HG02610 (cell line): ENCODE data around the gene RETREG3.
"Not testable (repeated sequence)": the region's sequence is repeated elsewhere in the genome, so short reads cannot be mapped to it uniquely, and the experiment has no call there.

Experiments
- ATAC-seq: cut with Tn5 transposase; IDR thresholded peaks from one replicate; pipeline ENCODE4 v1.9.1; 2021; ENCODE audit warnings: mild to moderate bottlenecking, moderate library complexity; ENCODE audit not compliant: unreplicated experiment

Gene RETREG3

GRCh38 chr17:42609182-42609813 lies at the start of gene RETREG3, which contains the start of gene TUBG1:
Gene RETREG3 (minus strand): TSS chr17:42609374. CDS start chr17:42609324, 50 bp downstream.
Gene TUBG1 (plus strand): TSS chr17:42609683. CDS start chr17:42609738, 55 bp downstream.
- ATAC-seq = peak; percentile 86

GRCh38 chr17:42657824-42658588 lies 48.8 kb upstream of the RETREG3 start:
- no peak for ATAC-seq

GRCh38 chr17:42655528-42655927 lies 46.4 kb upstream of the RETREG3 start:
- ATAC-seq = no peak

- no peak for ATAC-seq
Observed at GRCh38 chr17:42653179-42654124, 44.3 kb upstream of the RETREG3 start.

GRCh38 chr17:42651392-42651791 lies 42.2 kb upstream of the RETREG3 start:
- no peak for ATAC-seq

GRCh38 chr17:42647778-42648177 lies 38.6 kb upstream of the RETREG3 start:
- no peak for ATAC-seq

GRCh38 chr17:42642336-42642735 lies 33.2 kb upstream of the RETREG3 start:
- ATAC-seq = no peak

- ATAC-seq = no peak
Observed at GRCh38 chr17:42640121-42640520, 30.9 kb upstream of the RETREG3 start.

- ATAC-seq = no peak
Observed at GRCh38 chr17:42639525-42640113, 30.4 kb upstream of the RETREG3 start.

- ATAC-seq = no peak
Observed at GRCh38 chr17:42632949-42633444, 23.8 kb upstream of the RETREG3 start.

- no peak for ATAC-seq
Observed at GRCh38 chr17:42629411-42630009, 20.3 kb upstream of the RETREG3 start.

GRCh38 chr17:42627032-42627764 lies 18.0 kb upstream of the RETREG3 start:
- not testable (repeated sequence) for ATAC-seq

- ATAC-seq = no peak
Observed at GRCh38 chr17:42623732-42624596, 14.8 kb upstream of the RETREG3 start.

GRCh38 chr17:42623271-42623670 lies 14.1 kb upstream of the RETREG3 start:
- no peak for ATAC-seq

- ATAC-seq = not testable (repeated sequence)
Observed at GRCh38 chr17:42621987-42622386, 12.8 kb upstream of the RETREG3 start.

- peak; percentile 69 for ATAC-seq
Observed at GRCh38 chr17:42618442-42619150, 9.4 kb upstream of the RETREG3 start.

GRCh38 chr17:42617956-42618431 lies 8.8 kb upstream of the RETREG3 start:
- no peak for ATAC-seq
